GM21717 (cell line): ENCODE data around the gene HNRNPH1.

Experiments
- ATAC-seq: cut with Tn5 transposase; IDR thresholded peaks from one replicate; pipeline ENCODE4 v1.9.1; 2021; ENCODE audit warnings: mild to moderate bottlenecking, moderate library complexity; ENCODE audit not compliant: unreplicated experiment

Gene HNRNPH1

GRCh38 chr5:179623906-179624741 lies 653 bp upstream of the HNRNPH1 start:
- peak; percentile 3 for ATAC-seq

- no peak for ATAC-seq
Observed at GRCh38 chr5:179621551-179622214, 1.8 kb downstream of the HNRNPH1 start.

DNA sequence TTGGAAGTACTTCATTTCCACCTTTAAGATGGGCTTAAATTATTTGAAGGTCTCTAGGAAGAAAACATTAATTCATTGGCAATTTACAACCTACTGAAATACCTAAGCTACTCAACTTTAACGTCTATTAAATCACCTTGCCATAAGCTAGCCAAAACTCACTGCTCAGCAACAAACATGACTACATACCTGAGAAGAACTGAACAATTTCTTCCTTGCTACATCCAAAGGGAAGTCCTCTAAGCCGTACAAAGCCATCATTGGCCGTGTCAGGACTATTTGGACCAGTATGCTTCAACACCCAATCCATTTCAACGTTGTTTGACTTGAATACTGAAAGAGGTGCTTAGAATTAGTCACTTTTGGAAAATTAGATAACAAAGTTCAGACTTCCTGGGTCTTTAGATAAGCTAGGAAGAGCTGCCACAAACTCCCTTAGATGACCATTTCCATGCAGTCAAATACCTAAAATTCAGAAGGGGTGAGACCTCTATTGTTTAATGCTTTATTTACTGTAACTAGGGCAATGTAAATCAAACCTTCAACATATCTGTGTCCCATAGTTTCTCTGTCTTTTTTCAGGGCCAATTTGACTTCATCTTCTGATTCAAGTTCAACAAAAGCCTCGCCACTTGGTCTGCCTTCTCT lies 2.6 kb downstream of the HNRNPH1 start:
- no peak for ATAC-seq

DNA sequence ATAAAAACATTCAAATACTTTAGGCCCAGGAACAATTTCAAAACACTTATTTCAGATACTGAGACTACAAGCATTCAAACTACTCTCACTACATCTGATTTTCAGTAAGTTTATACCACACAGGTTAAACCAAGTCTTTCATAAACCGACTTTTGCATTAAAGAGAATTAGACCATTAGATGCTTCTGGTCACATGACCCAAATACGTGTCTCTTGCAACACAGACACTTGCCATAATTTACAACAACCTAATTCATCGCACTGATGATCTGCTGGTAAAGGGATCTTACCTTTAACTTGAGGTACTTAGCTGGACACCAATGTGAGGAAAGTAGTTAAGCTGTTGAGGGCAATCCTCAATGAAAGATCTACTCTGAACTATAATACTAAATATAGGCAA lies 3.2 kb downstream of the HNRNPH1 start:
- ATAC-seq, result no peak

- no peak for ATAC-seq
Observed at GRCh38 chr5:179619776-179620175, 3.7 kb downstream of the HNRNPH1 start.

DNA sequence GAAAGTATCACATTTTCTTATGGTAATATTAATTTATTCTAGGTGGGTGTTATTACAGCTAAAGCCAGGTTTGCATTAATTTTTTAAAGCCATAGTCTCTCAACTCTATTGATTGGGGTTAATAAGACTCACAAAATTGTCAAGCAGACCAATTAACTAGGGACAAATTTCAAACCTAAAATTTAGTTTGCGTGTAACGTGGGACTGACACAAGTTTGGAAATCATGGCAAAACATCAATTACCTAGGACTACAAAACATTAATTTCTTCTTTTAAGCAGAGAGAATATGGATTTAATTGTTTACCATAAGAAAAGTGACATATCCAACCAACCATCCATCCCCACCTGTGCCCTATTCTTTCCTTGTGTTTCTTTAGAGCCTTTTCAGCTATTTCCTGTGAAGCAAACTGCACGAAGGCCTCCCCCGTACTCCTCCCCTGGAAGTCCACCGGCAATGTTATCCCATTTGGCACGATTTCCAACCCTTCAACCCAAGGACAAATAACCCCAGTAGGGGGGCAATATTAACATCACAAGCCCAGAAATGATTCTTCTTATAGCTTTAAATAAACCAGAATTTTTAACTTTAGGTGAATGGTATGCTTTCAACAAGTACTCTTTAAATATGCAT lies 4.4 kb downstream of the HNRNPH1 start:
- ATAC-seq, result no peak

- ATAC-seq, result no peak
Observed at GRCh38 chr5:179617930-179618329, 5.5 kb downstream of the HNRNPH1 start.

DNA sequence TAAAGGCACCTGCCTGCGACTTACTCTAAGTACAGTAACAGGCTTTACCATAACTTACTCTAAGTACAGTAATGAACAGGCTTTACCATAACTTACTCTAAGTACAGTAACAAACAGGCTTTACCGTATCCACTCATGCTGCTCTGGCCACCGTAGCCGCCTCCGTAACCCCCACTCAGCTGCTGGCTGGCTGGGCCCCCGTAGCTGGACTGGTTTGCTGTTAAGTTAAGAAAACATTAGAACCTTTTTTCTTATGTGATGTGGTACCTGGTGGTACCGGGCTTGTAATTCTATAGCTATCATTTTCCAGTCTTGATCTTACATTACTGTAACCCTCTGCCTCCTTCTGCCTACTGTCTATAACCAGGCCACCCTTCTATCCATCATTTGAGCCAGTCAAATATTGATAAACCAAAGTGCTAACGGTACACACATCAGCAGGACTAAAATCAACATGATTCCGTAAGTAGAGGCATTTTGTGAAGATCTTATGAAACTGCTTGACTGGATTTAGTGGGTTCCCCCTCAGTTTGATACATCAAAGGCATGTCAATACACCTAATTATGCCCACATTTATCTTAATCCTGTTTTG lies 7.4 kb downstream of the HNRNPH1 start:
- no peak for ATAC-seq

GRCh38 chr5:179615203-179615602 lies 8.3 kb downstream of the HNRNPH1 start:
- no peak for ATAC-seq

GRCh38 chr5:179614745-179615144 lies 8.7 kb downstream of the HNRNPH1 start:
- ATAC-seq, result no peak

DNA sequence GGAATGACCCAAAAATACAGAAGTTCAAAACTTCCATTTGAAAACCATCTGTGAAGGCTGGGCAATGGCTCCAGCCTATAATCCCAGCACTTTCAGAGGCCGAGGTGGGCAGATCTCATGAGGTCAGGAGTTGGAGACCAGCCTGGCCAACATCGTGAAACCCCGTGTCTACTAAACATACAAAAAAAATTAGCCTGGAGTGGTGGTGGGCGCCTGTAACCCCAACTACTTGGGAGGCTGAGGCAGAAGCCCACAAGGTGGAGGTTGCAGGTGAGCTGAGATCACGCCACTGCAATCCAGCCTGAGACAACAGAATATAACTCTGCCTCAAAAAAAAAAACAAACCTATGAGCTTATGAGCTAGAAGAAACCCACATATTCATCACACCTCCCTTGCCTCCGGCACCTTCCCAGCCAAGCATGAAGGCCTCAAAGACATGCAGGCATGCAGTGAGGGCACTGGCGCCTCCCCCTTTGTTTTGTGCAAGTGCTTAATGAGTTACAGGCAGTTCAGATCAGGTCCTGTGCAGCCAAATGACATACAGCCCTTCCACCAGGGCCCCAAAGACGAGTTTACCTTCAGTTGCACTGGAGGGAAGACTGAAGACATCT lies 9.9 kb downstream of the HNRNPH1 start:
- ATAC-seq, result no peak

DNA sequence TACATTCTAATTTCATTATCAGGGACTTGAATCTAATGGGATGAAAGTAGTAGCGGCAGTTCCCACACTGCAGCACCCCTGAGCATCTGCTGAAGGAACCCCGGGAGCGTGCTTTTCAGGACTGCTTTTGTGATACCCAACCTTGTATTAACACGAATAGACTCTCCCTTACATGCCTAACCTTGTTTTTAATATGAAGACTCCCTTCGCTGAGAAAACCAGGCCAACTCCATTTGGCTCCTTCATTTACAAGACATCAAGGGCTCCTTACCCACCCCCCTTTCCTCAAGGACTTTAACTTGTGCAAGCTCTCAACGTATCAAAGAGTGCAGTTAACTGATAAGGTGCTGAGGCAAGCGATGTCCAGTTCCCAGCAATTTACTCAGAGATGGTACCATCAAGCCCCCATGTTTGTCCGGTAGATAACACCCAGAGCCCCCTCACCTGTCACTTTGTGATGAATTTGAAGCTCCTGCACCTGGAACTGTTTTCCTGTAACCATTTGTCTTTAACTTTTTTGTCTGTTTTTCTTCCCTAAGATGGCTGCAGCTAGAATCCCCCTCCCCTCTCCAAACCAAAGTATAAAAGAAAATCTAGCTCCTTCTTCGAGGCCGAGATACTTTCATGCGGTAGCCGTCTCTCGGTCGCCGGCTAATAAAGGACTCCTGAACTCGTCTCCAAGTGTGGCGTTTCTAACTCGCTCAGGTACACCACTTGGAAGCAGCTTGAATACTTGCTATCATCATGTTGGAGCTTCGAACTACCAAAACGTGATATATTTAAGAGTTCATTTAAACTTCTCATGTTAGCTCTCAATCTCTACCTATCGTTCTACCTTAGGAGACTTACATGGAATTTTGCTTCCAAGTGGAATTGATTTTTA lies 10.7 kb downstream of the HNRNPH1 start:
- ATAC-seq, result no peak

GRCh38 chr5:179610903-179611265 lies 12.6 kb downstream of the HNRNPH1 start:
- no peak for ATAC-seq

GRCh38 chr5:179610109-179610902 lies 13.2 kb downstream of the HNRNPH1 start:
- no peak for ATAC-seq

GRCh38 chr5:179609834-179610108 lies 13.7 kb downstream of the HNRNPH1 start:
- ATAC-seq, result no peak

GRCh38 chr5:179608131-179608581 lies 15.3 kb downstream of the HNRNPH1 start:
- ATAC-seq, result no peak

DNA sequence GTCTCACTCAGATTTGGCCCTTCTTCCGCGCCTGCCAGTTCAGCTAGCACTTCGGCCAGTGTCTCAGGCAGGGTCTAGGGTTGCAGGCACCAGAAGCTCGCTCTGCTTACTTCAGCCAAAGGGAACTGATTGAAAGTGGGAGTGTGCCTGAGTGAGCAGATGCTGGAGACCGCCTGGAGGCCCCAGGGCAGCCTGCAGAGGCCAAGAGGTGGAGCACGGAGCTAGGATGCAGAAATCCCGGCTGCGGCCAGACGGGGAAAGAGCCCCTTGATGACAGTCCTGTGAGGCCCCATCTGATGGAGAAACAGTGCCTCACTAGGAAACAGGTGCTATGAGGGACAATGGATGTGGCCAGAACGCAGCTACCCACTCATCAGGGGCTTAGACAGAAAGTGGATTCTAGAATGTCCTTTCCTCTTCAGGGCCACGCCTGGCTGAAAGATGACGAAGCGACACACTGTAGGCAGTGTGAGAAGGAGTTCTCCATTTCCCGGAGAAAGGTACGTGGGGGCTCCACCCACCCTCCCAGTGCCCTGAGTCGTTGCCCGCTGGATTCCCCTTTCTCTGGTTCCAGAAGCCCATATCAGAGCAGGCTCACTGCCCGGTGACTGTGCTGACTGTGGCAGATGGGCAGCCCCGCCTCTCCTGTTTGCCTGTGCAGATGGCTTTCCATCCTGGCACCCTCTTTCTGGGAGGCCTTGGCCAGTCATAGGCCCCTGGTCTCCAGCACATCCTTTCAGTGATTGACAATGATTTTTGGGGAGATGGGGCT lies 16.1 kb downstream of the HNRNPH1 start:
- no peak for ATAC-seq

GRCh38 chr5:179606910-179607159 lies 16.6 kb downstream of the HNRNPH1 start:
- no peak for ATAC-seq
